ENCODE data around the gene KYNU.

- TF ChIP-seq CTCF (conservative IDR thresholded peaks at IDR 0.05) = no peak
- no peak for TF ChIP-seq EZH2 (IDR thresholded peaks at IDR 0.05; ENCODE audit: low read depth)
Measured at GRCh38 chr2:143068094-143068493, 190.6 kb downstream of the KYNU start.

All from PC-9 (cell line).